K562 (cell line): Measurements from ENCODE around the gene DCAKD. TPM values are rescaled to one million over a fixed set of nuclear protein-coding genes. Genes with fewer than 3 reads are reported as not detected.

Experiments
- CREB3 ChIP-seq: fragments of 450-650 bp; conservative IDR thresholded peaks from 2 replicates; pipeline ENCODE4 v1.6.1; 2016; ENCODE audit warnings: missing genetic modification characterization, low read depth, mild to moderate bottlenecking, missing compliant biosample characterization, moderate library complexity
- ELF4 ChIP-seq: fragments of 450-650 bp; formaldehyde crosslinking; IDR thresholded peaks from 2 replicates; pipeline ENCODE4 v1.4.0; 2022; ENCODE audit warnings: missing genetic modification characterization
- ETV1 ChIP-seq: fragments of 450-650 bp; conservative IDR thresholded peaks from 2 replicates; pipeline ENCODE4 v1.6.1; 2016; ENCODE audit warnings: missing genetic modification characterization, control low read depth, low read depth, missing compliant biosample characterization
- HDAC3 ChIP-seq: fragments of 450-650 bp; IDR thresholded peaks from 2 replicates; pipeline ENCODE4 v1.6.1; 2018; ENCODE audit warnings: borderline replicate concordance, mild to moderate bottlenecking, moderate library complexity; ENCODE audit not compliant: partially characterized antibody
- HLTF ChIP-seq: fragments of 450-650 bp; IDR thresholded peaks from 2 replicates; pipeline ENCODE4 v1.6.1; 2016
- MLX ChIP-seq, 2 experiments: fragments of 450-650 bp in 1 of 2; sonication (generic) in 1 of 2; formaldehyde crosslinking; conservative IDR thresholded peaks; 2 replicates each; pipeline versions ENCODE4 v1.4.0 to v1.8.1; 2020 to 2022; ENCODE audit warnings: mild to moderate bottlenecking in 1 of 2, missing genetic modification reagents in 1 of 2
- NCOR1 ChIP-seq: fragments of 450-650 bp; IDR thresholded peaks from 2 replicates; pipeline ENCODE4 v1.6.1; 2016; ENCODE audit warnings: mild to moderate bottlenecking, moderate library complexity
- SAP30 ChIP-seq: fragments of 200-600 bp; sonication (generic); IDR thresholded peaks from 2 replicates; pipeline ENCODE4 v1.6.1; 2012; ENCODE audit warnings: borderline replicate concordance, low read depth, mild to moderate bottlenecking, moderate library complexity, low read length, control low read depth, inconsistent platforms; ENCODE audit not compliant: insufficient read depth, poor library complexity, severe bottlenecking
- TBL1XR1 ChIP-seq, 2 experiments: IDR thresholded peaks; 2 replicates each; pipeline ENCODE4 v1.6.1; 2012; ENCODE audit warnings: improper control_type of control experiment in 2 of 2, low read length in 2 of 2, mild to moderate bottlenecking in 1 of 2
- ZC3H4 ChIP-seq: sonication (generic); formaldehyde crosslinking; IDR thresholded peaks from 2 replicates; pipeline ENCODE4 v1.9.0; 2021; ENCODE audit warnings: missing genetic modification reagents, borderline replicate concordance
- ZNF655 ChIP-seq: fragments of 250-450 bp; sonication (Bioruptor Pico); IDR thresholded peaks from 2 replicates; pipeline ENCODE4 v1.5.0; 2021
- polyA plus RNA-seq, 8 experiments: library from polyadenylated mRNA; depleted of rRNA in 4 of 8; stranded (reverse) in 5 of 8; unstranded in 3 of 8; fragments of >200 nt; fragmentation: Nextera tagmentation in 2 of 8; fragmentation: Illumina TruSeq in 1 of 8; extraction: Ambion mirVana in 2 of 8; extraction: Trizol in 1 of 8; gene quantifications; 2 replicates each; pipeline versions ENCODE4 v1.2.1 to v1.2.3, GENCODE V29; 2011 to 2014; ENCODE audit warnings: inconsistent platforms in 1 of 8, missing spikeins in 1 of 8
- total RNA-seq, 7 experiments: library from RNA; depleted of rRNA in 6 of 7; stranded (reverse); fragments of >200 nt in 6 of 7; fragmentation: Illumina TruSeq in 2 of 7; extraction: Trizol in 2 of 7; gene quantifications; 2 replicates each; pipeline versions ENCODE4 v1.2.1 to v1.2.3, GENCODE V29; 2011 to 2021; ENCODE audit warnings: low replicate concordance in 1 of 7
- TF ChIP-seq, protein P1 (sequence below): sonication (generic); formaldehyde crosslinking; IDR thresholded peaks from 2 replicates; pipeline ENCODE4 v1.8.0; 2022; ENCODE audit warnings: mild to moderate bottlenecking, missing genetic modification reagents
- TF ChIP-seq, protein P2 (sequence below): fragments of 450-650 bp; IDR thresholded peaks from 2 replicates; pipeline ENCODE4 v1.6.1; 2016; ENCODE audit warnings: borderline replicate concordance
- TF ChIP-seq, protein P3 (sequence below): fragments of 450-650 bp; IDR thresholded peaks from 2 replicates; pipeline ENCODE4 v1.6.1; 2016; ENCODE audit warnings: mild to moderate bottlenecking

Gene DCAKD
- total and polyA plus RNA-seq, 9 of the 15 experiments (the other 6 are each of a cell fraction or from before 2014, with no cell fraction given) = 7.9 to 35.5 (median 21.4) TPM

GRCh38 chr17:45052052-45052772 is 780 bp upstream of the DCAKD start (continued):
- TF ChIP-seq MLX (CRISPR knock-in tag; conservative IDR thresholded peaks at IDR 0.05) = no peak
- TF ChIP-seq ETV1 (tag) = peak; percentile 58
- TF ChIP-seq, protein P1, sequence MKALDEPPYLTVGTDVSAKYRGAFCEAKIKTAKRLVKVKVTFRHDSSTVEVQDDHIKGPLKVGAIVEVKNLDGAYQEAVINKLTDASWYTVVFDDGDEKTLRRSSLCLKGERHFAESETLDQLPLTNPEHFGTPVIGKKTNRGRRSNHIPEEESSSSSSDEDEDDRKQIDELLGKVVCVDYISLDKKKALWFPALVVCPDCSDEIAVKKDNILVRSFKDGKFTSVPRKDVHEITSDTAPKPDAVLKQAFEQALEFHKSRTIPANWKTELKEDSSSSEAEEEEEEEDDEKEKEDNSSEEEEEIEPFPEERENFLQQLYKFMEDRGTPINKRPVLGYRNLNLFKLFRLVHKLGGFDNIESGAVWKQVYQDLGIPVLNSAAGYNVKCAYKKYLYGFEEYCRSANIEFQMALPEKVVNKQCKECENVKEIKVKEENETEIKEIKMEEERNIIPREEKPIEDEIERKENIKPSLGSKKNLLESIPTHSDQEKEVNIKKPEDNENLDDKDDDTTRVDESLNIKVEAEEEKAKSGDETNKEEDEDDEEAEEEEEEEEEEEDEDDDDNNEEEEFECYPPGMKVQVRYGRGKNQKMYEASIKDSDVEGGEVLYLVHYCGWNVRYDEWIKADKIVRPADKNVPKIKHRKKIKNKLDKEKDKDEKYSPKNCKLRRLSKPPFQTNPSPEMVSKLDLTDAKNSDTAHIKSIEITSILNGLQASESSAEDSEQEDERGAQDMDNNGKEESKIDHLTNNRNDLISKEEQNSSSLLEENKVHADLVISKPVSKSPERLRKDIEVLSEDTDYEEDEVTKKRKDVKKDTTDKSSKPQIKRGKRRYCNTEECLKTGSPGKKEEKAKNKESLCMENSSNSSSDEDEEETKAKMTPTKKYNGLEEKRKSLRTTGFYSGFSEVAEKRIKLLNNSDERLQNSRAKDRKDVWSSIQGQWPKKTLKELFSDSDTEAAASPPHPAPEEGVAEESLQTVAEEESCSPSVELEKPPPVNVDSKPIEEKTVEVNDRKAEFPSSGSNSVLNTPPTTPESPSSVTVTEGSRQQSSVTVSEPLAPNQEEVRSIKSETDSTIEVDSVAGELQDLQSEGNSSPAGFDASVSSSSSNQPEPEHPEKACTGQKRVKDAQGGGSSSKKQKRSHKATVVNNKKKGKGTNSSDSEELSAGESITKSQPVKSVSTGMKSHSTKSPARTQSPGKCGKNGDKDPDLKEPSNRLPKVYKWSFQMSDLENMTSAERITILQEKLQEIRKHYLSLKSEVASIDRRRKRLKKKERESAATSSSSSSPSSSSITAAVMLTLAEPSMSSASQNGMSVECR (CRISPR knock-in tag) = no peak
- TF ChIP-seq ELF4 (CRISPR knock-in tag) = no peak
- TF ChIP-seq, protein P2, sequence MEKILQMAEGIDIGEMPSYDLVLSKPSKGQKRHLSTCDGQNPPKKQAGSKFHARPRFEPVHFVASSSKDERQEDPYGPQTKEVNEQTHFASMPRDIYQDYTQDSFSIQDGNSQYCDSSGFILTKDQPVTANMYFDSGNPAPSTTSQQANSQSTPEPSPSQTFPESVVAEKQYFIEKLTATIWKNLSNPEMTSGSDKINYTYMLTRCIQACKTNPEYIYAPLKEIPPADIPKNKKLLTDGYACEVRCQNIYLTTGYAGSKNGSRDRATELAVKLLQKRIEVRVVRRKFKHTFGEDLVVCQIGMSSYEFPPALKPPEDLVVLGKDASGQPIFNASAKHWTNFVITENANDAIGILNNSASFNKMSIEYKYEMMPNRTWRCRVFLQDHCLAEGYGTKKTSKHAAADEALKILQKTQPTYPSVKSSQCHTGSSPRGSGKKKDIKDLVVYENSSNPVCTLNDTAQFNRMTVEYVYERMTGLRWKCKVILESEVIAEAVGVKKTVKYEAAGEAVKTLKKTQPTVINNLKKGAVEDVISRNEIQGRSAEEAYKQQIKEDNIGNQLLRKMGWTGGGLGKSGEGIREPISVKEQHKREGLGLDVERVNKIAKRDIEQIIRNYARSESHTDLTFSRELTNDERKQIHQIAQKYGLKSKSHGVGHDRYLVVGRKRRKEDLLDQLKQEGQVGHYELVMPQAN = no peak
- no peak for TF ChIP-seq HDAC3
- TF ChIP-seq ZNF655 (CRISPR knock-in tag) = no peak
- TF ChIP-seq SAP30 = no peak
- TF ChIP-seq NCOR1 = no peak
- TF ChIP-seq ZC3H4 (CRISPR knock-in tag) = no peak
- TF ChIP-seq TBL1XR1 (IDR thresholded peaks at IDR 0.05; ENCODE audit: low read length in 2 of 2) = no peak
- TF ChIP-seq CREB3 (tag) = no peak
- TF ChIP-seq, protein P3, sequence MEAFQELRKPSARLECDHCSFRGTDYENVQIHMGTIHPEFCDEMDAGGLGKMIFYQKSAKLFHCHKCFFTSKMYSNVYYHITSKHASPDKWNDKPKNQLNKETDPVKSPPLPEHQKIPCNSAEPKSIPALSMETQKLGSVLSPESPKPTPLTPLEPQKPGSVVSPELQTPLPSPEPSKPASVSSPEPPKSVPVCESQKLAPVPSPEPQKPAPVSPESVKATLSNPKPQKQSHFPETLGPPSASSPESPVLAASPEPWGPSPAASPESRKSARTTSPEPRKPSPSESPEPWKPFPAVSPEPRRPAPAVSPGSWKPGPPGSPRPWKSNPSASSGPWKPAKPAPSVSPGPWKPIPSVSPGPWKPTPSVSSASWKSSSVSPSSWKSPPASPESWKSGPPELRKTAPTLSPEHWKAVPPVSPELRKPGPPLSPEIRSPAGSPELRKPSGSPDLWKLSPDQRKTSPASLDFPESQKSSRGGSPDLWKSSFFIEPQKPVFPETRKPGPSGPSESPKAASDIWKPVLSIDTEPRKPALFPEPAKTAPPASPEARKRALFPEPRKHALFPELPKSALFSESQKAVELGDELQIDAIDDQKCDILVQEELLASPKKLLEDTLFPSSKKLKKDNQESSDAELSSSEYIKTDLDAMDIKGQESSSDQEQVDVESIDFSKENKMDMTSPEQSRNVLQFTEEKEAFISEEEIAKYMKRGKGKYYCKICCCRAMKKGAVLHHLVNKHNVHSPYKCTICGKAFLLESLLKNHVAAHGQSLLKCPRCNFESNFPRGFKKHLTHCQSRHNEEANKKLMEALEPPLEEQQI = no peak
- TF ChIP-seq HLTF = 0 out of 2 replicates have a peak, but pooled peaks have one; percentile 55
